DMS79 (cell line): ENCODE data around the gene TSC2.
A peak's percentile ranks its signal among the peaks of the same experiment; 100 is the strongest.
"Not testable (repeated sequence)": the region's sequence is repeated elsewhere in the genome, so short reads cannot be mapped to it uniquely, and the experiment has no call there.

Source experiments
- DNase-seq: peaks from one replicate; lab custom pipeline; 2025; lab: John Stamatoyannopoulos, UW

TSC2 gene

GRCh38 chr16:2122429-2122828 is 74.6 kb downstream of the TSC2 start:
- no peak for DNase-seq

- not testable (repeated sequence) for DNase-seq
Measured at GRCh38 chr16:2122934-2123683, 75.3 kb downstream of the TSC2 start.

- DNase-seq: not testable (repeated sequence)
Measured at GRCh38 chr16:2123706-2124376, 76.1 kb downstream of the TSC2 start.

DNA sequence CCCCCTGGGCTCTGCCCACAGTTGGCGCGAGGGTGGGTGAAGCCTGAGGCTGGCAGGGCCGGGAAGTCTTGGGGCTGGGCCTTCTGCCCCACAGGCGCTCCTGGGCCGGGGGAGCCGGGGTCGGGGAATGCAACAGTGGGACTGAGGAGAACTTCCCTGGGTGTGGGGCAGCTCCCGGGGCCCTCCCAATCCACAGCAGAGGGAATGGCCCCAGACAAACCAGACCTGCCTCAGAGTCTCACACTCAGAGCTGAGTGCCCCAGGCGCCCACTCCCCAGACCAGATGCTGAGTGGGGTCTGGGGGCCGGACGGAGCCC is 76.5 kb downstream of the TSC2 start:
- not testable (repeated sequence) for DNase-seq

DNA sequence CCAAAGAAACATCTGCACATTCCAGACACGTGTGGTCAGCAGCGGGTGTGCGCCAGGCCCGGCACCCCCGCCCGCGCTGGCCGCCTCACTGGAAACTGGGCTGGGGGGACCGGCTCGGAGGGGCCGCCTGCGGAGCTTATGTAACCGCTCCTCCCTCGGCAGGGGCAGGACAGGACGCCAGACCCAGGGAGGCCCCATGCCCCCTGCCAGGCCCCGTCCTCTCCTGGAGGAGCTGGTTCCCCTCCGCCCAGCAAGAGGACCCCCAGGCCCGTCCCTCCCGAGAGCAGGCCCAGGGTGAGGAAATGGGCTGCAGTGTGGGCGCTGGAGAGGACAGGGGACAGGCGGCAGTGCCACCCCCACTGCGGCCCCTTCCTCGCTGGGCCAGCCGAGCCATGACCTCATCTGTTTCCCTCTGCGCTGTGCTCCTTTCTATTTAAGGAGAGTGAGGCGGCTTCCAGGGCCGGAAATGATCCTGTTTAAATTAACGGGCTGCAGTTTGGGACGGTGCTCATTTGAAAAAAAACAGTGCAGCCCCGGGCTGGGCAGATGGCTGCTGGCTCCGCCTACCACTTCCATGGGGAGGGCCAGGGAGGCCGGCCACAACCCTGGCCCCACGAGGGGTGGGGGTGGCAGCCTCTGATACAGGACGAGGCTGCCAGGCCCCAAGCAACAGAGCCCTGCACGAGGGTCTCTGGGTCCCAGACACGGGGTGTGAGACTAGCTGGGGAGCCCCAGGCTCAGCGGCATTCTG is 77.1 kb downstream of the TSC2 start:
- DNase-seq: not testable (repeated sequence)

DNA sequence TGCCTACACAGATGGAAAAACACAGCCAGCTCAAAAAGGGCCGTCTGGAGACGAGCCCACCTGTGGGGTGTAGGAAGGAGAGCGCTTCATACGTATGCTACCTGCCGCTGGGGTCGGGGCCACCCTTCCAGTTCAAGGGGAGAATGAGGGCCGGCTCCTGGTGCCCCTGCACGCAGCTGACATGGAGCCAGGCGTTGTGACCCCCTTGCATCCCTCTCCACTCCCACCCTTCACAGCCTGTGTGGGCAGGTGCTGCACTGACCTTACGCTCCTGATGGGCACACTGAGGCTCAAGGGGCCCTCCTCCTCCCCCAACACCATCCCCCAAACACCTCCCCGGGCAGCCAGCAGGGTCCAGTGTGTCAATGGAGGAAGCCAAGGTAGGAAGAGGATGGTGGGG is 77.8 kb downstream of the TSC2 start:
- DNase-seq: not testable (repeated sequence)

DNA sequence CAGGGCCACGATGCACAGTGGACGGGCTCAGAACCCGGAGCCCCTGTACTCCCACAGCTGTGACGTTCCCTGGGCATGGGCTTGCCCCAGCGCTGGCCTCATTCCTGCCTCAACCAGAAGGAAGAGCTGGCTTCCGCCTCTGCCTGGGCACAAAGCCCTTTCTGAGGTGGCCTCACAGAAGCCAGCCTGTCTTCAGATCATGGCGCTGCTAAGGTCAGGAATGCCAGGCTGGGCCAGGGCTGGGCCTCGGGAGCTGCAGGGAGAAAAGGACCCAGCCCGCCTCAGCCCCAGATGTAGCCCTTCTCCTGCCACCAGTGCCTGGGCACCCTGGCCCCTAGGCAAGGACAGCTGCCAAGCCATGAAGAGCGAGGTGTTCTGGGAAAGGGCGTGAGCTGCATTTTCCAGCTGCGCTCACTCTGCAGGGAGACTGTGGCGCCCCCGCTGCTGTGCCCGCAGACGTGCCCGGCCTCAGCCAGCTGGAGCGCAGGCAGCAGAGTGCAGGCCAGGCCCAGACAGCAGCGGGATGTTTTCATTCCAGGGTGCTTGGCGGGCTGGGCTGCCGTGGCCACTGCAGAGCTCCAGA is 78.5 kb downstream of the TSC2 start:
- DNase-seq: not testable (repeated sequence)

DNA sequence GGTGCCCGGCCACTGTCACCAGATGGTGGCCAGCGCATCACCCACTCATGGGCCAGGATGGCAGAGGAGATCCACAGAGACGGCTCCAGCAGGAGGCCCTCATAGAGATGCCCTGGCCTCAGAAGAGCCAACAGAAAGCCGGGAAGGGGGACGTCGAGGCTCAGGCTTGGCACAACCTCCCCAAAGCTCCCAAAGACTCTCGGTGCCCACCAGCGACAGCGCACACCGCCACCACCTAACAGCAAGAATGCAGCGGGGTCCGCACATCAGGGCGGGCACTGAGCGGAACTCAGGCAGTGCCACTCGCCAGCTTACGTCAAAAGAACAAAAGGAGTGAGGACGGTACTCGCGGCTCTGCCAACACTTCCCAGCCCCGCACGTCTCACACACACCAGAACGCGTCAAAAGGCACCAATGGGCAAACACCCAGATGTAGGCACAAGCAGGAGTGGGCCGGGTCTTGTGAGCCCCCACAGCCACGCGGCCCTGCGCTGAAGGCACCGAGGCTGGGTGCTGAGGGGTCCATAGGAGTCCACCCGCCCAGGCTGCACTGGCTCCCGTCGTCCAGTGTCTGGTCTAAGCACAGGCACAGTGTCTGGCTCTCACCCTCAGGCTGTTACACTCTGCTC is 79.3 kb downstream of the TSC2 start:
- not testable (repeated sequence) for DNase-seq

DNA sequence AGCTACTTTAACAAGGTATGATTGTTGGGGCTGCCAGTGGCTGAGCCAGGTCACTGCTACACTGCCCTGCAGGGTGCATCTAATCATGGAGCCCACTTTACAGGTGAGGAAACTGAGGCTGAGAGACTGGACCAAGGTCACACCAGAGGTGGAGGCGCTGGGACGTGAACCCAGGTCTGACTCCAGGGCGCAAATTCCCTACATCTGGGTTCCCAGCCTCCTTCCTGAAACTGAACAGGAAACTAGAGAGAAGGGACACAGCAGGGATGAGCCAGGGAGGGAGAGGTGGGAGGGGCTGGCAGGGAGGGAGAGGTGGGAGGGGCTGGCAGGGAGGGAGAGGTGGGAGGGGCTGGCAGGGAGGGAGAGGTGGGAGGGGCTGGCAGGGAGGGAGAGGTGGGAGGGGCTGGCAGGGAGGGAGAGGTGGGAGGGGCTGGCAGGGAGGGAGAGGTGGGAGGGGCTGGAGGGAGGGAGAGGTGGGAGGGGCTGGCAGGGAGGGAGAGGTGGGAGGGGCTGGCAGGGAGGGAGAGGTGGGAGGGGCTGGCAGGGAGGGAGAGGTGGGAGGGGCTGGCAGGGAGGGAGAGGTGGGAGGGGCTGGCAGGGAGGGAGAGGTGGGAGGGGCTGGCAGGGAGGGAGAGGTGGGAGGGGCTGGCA is 80.0 kb downstream of the TSC2 start:
- DNase-seq: not testable (repeated sequence)

DNA sequence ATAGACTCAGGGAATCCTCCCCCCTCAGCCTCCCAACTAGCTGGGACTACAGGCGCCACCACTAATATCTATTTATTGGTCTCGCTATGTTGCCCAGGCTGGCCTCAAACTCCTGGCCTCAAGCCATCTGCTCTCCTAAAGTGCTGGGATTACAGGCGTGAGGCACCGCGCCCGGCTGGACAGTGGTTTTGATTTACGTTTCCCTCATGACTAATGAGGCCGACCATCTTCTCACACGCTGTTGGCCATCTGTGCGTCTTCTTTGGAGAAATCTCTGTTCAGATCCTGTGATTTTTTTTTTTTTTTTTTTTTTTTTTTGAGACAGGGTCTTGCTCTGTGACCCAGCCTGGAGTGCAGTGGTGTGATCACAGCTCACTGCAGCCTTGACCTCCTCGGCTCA is 81.5 kb downstream of the TSC2 start:
- DNase-seq: not testable (repeated sequence)

DNA sequence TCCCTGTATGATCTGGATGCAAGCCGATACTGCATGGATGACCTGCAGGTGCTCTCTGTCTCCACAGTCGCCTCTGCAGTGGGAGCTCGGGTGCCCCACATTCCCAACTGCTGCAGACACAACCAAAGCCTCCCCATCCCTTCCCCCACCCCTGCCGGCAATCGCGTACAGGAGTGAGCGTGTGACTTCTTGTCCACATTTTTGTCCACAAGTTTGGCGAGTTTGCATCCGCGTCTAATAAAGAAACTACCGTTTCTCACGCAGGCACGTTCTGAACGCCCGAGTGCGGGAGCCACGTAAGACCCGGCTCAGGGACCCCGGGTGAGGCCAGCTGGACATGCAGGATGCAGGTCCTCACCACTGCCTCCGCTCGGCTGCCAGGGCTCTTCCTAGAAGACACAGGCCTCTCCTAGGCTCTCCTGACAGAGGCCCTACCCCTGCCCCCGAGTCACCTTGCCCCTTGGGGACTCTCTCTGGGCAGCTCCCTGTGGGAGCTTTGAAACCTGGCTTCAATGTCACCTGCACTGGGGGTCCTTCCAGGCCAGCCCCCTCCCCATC is 82.2 kb downstream of the TSC2 start:
- not testable (repeated sequence) for DNase-seq

DNA sequence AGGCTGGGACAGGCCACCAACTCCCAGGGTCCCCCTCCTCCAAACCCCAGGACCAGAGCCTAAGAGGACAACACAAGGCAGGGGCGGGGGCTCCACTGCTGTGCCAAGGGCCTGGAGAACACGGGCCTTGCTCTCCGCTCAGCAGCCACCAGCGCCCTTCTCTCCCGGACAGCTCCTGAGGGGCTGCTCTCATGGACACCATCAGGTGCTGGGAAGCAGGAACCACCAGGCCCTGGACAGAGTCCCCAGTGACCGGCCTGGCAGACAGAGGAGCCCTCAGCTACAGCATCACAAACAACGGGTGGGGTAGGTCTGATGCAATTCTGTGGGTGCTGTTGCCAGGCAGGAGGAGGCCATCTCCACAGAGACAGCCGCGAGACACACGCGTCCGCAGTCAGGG is 86.0 kb downstream of the TSC2 start:
- DNase-seq: not testable (repeated sequence)

DNA sequence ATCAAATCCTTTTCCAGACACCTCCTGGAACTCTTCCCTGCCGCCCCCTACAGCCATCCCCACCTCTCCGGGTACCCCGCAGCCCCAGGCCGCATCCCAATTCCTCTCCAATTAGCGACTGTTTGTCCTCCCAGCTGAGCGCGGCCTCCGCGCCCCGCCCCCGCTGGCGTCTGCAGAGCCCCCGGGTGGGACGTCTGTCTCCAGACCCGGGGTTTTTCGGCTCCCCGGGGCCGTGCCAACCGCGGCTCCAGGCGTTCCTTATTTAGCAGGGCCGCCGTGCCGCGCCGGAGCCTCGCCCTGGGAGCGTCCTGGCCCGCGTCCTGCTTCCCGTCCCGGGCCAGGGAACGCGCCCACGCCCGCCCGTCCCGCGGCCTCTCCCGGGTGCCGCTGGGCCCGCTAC is 87.3 kb downstream of the TSC2 start:
- not testable (repeated sequence) for DNase-seq

- peak; percentile 55 for DNase-seq
Measured at GRCh38 chr16:2135770-2136490, 88.1 kb downstream of the TSC2 start, which contains the start of gene PKD1. Gene PKD1 (minus strand): TSS chr16:2135898. CDS start chr16:2135689, 209 bp downstream.
